HepG2 (cell line): ENCODE data around the gene CAPZB. TPM values are rescaled to one million over a fixed set of nuclear protein-coding genes. Genes with fewer than 3 reads are reported as not detected.

ENCODE experiments used
- ATAC-seq: fragments of 200-7000 bp; cut with Tn5 transposase; 3 replicates; pipeline ENCODE4 v1.9.1; 2020; ENCODE audit warnings: mild to moderate bottlenecking, moderate library complexity
- BruUV-seq: library from RNA; stranded (reverse); fragments of 400-500 nt; replicated peaks from 2 replicates; lab custom pipeline; 2021; lab: Mats Ljungman, UMichigan
- CTCF ChIA-PET: fragments of 300-600 bp; formaldehyde crosslinking; extraction: SDS; loops from one replicate; lab custom pipeline; 2021; ENCODE audit warnings: low total read pairs, inconsistent platforms, low intra/inter-chr PET ratio; lab: Yijun Ruan, JAX
- POLR2A ChIA-PET: fragments of 350-600 bp; sonication (Branson Sonifier 250); formaldehyde crosslinking; loops from one replicate; lab custom pipeline; 2020; ENCODE audit warnings: antibody characterized with exemption, inconsistent platforms; lab: Yijun Ruan, JAX
- DNase-seq: peaks from one replicate; pipeline ENCODE4 v3.0.0-alpha.2; 2015; ENCODE audit warnings: low spot score
- FAIRE-seq: peaks from 3 replicates; lab custom pipeline; 2011; peaks lifted over from hg19 to GRCh38; lab: Jason Lieb, UNC
- H2AFZ ChIP-seq: one replicate; pipeline ENCODE4 v1.6.1; 2011; ENCODE audit warnings: low read length, inconsistent platforms
- H3K27ac ChIP-seq: fragments of 300-600 bp; 3 replicates; pipeline ENCODE4 v1.8.0; 2011; ENCODE audit warnings: mixed run types, mild to moderate bottlenecking, mixed read lengths, low read length, inconsistent platforms; ENCODE audit not compliant: insufficient read depth; ENCODE audit errors: extremely low read length
- H3K27me3 ChIP-seq, 2 experiments: fragments of 200-600 bp in 1 of 2; 2 replicates in 1 of 2; 3 replicates in 1 of 2; pipeline versions ENCODE4 v1.6.0 to v1.8.0; 2011; ENCODE audit warnings: low read length in 2 of 2, mild to moderate bottlenecking in 2 of 2, moderate library complexity in 2 of 2, inconsistent platforms in 1 of 2; ENCODE audit not compliant: insufficient read depth in 2 of 2, control insufficient read depth in 1 of 2
- H3K36me3 ChIP-seq, 2 experiments: fragments of 200-600 bp in 1 of 2; replicated peaks in 1 of 2; 2 replicates in 1 of 2; 3 replicates in 1 of 2; pipeline versions ENCODE4 v1.5.1 to v1.8.0; 2011; ENCODE audit warnings: low read length in 2 of 2, inconsistent platforms in 1 of 2; ENCODE audit not compliant: insufficient read depth in 2 of 2, control insufficient read depth in 1 of 2
- H3K4me1 ChIP-seq: 2 replicates; pipeline ENCODE4 v1.5.1; 2012; ENCODE audit warnings: low read length, inconsistent platforms; ENCODE audit not compliant: insufficient read depth
- H3K4me2 ChIP-seq: 2 replicates; pipeline ENCODE4 v1.6.0; 2011; ENCODE audit warnings: low read depth, low read length, inconsistent platforms
- H3K4me3 ChIP-seq, 3 experiments: fragments of 200-600 bp in 1 of 3; sonication (generic), shearing (Covaris generic) in 1 of 3; replicated peaks in 1 of 3; 2 replicates each; pipeline ENCODE4 v1.5.1; 2011 to 2016; ENCODE audit warnings: low read length in 3 of 3, inconsistent platforms in 2 of 3, low read depth in 2 of 3, mild to moderate bottlenecking in 2 of 3, control low read depth in 1 of 3, mixed read lengths in 1 of 3; ENCODE audit not compliant: insufficient read depth in 1 of 3
- H3K79me2 ChIP-seq: one replicate; pipeline ENCODE4 v1.6.1; 2011; ENCODE audit warnings: low read length, inconsistent platforms; ENCODE audit not compliant: insufficient read depth
- H3K9ac ChIP-seq: 2 replicates; pipeline ENCODE4 v1.6.0; 2011; ENCODE audit warnings: mild to moderate bottlenecking, low read depth, low read length, inconsistent platforms; ENCODE audit not compliant: insufficient read depth
- H3K9me3 ChIP-seq: 2 replicates; pipeline ENCODE4 v1.5.1; 2012; ENCODE audit warnings: mild to moderate bottlenecking, low read length
- H4K20me1 ChIP-seq: 2 replicates; pipeline ENCODE4 v1.6.0; 2011; ENCODE audit warnings: inconsistent platforms, mild to moderate bottlenecking, low read length, moderate library complexity; ENCODE audit not compliant: insufficient read depth
- DMAP1 ChIP-seq: IDR thresholded peaks from 2 replicates; pipeline ENCODE4 v1.6.1; 2016
- DPF2 ChIP-seq: sonication (generic); formaldehyde crosslinking; IDR thresholded peaks from 2 replicates; pipeline ENCODE4 v1.4.0; 2020; ENCODE audit warnings: mild to moderate bottlenecking, low read depth, missing genetic modification reagents, borderline replicate concordance
- FOXA3 ChIP-seq: IDR thresholded peaks from 2 replicates; pipeline ENCODE4 v1.6.1; 2016; ENCODE audit warnings: missing genetic modification reagents, missing compliant biosample characterization
- GABPA ChIP-seq, 2 experiments: IDR thresholded peaks; 2 replicates each; pipeline ENCODE4 v1.6.1; 2011 to 2016; ENCODE audit warnings: low read depth in 2 of 2, low read length in 1 of 2, missing biosample characterization in 1 of 2, missing genetic modification characterization in 1 of 2
- GATAD1 ChIP-seq: IDR thresholded peaks from 2 replicates; pipeline ENCODE4 v1.6.1; 2016; ENCODE audit warnings: missing genetic modification reagents, missing compliant biosample characterization
- IKZF4 ChIP-seq: sonication (generic); formaldehyde crosslinking; IDR thresholded peaks from 2 replicates; pipeline ENCODE4 v1.5.1; 2020; ENCODE audit warnings: borderline replicate concordance, mild to moderate bottlenecking, low read depth, missing genetic modification reagents; ENCODE audit errors: not compliant biosample characterization
- MED1 ChIP-seq: sonication (generic); formaldehyde crosslinking; IDR thresholded peaks from 2 replicates; pipeline ENCODE4 v1.4.0; 2020; ENCODE audit warnings: missing genetic modification reagents
- NR2F2 ChIP-seq: IDR thresholded peaks from 2 replicates; pipeline ENCODE4 v1.6.1; 2012; ENCODE audit warnings: low read depth, inconsistent platforms, borderline replicate concordance
- TERF1 ChIP-seq: sonication (generic); formaldehyde crosslinking; IDR thresholded peaks from 2 replicates; pipeline ENCODE4 v1.8.0; 2022; ENCODE audit warnings: mild to moderate bottlenecking, missing genetic modification reagents, moderate library complexity
- ZBTB1 ChIP-seq: sonication (generic); formaldehyde crosslinking; IDR thresholded peaks from 2 replicates; pipeline ENCODE4 v1.4.0; 2020; ENCODE audit warnings: missing genetic modification reagents, borderline replicate concordance
- ZNF264 ChIP-seq: sonication (generic); formaldehyde crosslinking; IDR thresholded peaks from 2 replicates; pipeline ENCODE4 v1.4.0; 2020; ENCODE audit warnings: missing genetic modification reagents
- ZNF362 ChIP-seq: sonication (generic); formaldehyde crosslinking; IDR thresholded peaks from 2 replicates; pipeline ENCODE4 v1.4.0; 2020; ENCODE audit warnings: missing genetic modification reagents, mild to moderate bottlenecking, borderline replicate concordance
- ZNF407 ChIP-seq: sonication (generic); formaldehyde crosslinking; IDR thresholded peaks from one replicate; pipeline ENCODE4 v1.5.1; 2020; ENCODE audit warnings: mild to moderate bottlenecking, missing genetic modification reagents; ENCODE audit errors: not compliant biosample characterization
- WGBS: methylation state at CpG from one replicate; pipeline ENCODE4 v1.1.6; 2017; ENCODE audit warnings: low lambda C conversion rate; 5-methylcytosine and 5-hydroxymethylcytosine counted together
- in situ Hi-C: cut with HindIII; loops from 2 replicates; pipeline ENCODE4 v1.10.0; 2017; ENCODE audit warnings: low pct_unique_long_range_greater_than_20kb; ENCODE audit not compliant: extremely low pct_ligation_motif_present
- intact Hi-C: fragments of 100-400 bp; cut with micrococcal nuclease; formaldehyde crosslinking; loops from one replicate; pipeline ENCODE4 v1.10.0; 2022; ENCODE audit not compliant: unreplicated experiment
- polyA plus RNA-seq, 8 experiments: library from polyadenylated mRNA; depleted of rRNA in 3 of 8; stranded (reverse) in 7 of 8; unstranded in 1 of 8; fragments of >200 nt; fragmentation: Illumina TruSeq in 4 of 8; extraction: Trizol in 4 of 8; gene quantifications; 2 replicates each; pipeline versions ENCODE4 v1.2.1 to v1.2.3, GENCODE V29; 2011 to 2016; ENCODE audit warnings: low read depth in 4 of 8, missing spikeins in 1 of 8, mixed read lengths in 1 of 8; ENCODE audit not compliant: insufficient read depth in 1 of 8
- total RNA-seq, 5 experiments: library from RNA; depleted of rRNA; stranded (reverse); fragments of >200 nt; fragmentation: Illumina TruSeq; extraction: Trizol; gene quantifications; 2 replicates each; pipeline ENCODE4 v1.2.3, GENCODE V29; 2016; ENCODE audit warnings: low read depth in 1 of 5

The CAPZB gene
- total and polyA plus RNA-seq, 2 of the 13 experiments (the other 11 are each of a cell fraction or from before 2014, with no cell fraction given), result 58.9 to 76.9 TPM

GRCh38 chr1:19515201-19515600 lies 29.9 kb upstream of the CAPZB start:
- no peak overlapping the region for H3K9ac ChIP-seq
- H3K4me1 ChIP-seq, result peaks cover 11% of the 10 kb centered on the region
- TF ChIP-seq NR2F2 (no peak), IKZF4 (CRISPR knock-in tag) (no peak), ZNF362 (CRISPR knock-in tag) (no peak), GABPA (IDR thresholded peaks at IDR 0.05; ENCODE audit: low read depth, low read length) (no peak), GABPA (CRISPR knock-in tag; IDR thresholded peaks at IDR 0.05; ENCODE audit: low read depth) (no peak), ZBTB1 (no peak), ZNF264 (CRISPR knock-in tag) (no peak), TERF1 (no peak), MED1 (no peak), ZNF407 (CRISPR knock-in tag) (no peak), DMAP1 (CRISPR knock-in tag) (no peak), DPF2 (no peak), FOXA3 (no peak), GATAD1 (CRISPR knock-in tag) (no peak)
- H3K27ac ChIP-seq, result no peak overlapping the region
- H3K4me2 ChIP-seq, result no peak overlapping the region
- H2AFZ ChIP-seq, result no peak overlapping the region
- FAIRE-seq (no peak), DNase-seq (no peak), ATAC-seq (no peak)
- POLR2A ChIA-PET, result no interaction called here
- no peaks in the 10 kb centered on the region for H3K36me3 ChIP-seq
- CTCF ChIA-PET, result no interaction called here
- no TSS peak for BruUV-seq
- H3K4me3 ChIP-seq, result no peak overlapping the region
- no peaks in the 10 kb centered on the region for H4K20me1 ChIP-seq
- H3K79me2 ChIP-seq, result no peaks in the 10 kb centered on the region
- in situ Hi-C loops (no loop called here), intact Hi-C loops (no loop called here)
- no peaks in the 10 kb centered on the region for H3K9me3 ChIP-seq
- H3K27me3 ChIP-seq, result no peaks in the 10 kb centered on the region; a peak in 1 of 5 replicates
- 77% methylated on average over 4 of the region's 4 CpGs for WGBS
